Gastroesophageal sphincter (tissue), 4 donors: ENCODE results near the gene ZNF329. TPM values are rescaled to one million over a fixed set of nuclear protein-coding genes. Genes with fewer than 3 reads are reported as not detected.

Experiments used
- ATAC-seq: fragments of 150-250 bp; one replicate; pipeline ENCODE4 v1.9.1; 2016; ENCODE audit warnings: mild to moderate bottlenecking, moderate library complexity
- H3K27ac ChIP-seq, 4 donors: fragments of 200-600 bp; sonication (generic) in 3 of 4; 1 replicate in 3 of 4; 2 replicates in 1 of 4; pipeline ENCODE4 v1.5.1; 2016 to 2019
- H3K27me3 ChIP-seq: fragments of 200-600 bp; sonication (generic); one replicate; pipeline ENCODE4 v1.5.1; 2019
- H3K36me3 ChIP-seq, 2 donors: fragments of 200-600 bp; sonication (generic); one replicate each; pipeline ENCODE4 v1.5.1; 2019; ENCODE audit warnings: control low read depth in 1 of 2
- H3K4me1 ChIP-seq, 3 donors: fragments of 200-600 bp; sonication (generic); 1 replicate in 2 of 3; 2 replicates in 1 of 3; pipeline ENCODE4 v1.5.1; 2016 to 2019; ENCODE audit warnings: control low read depth in 2 of 3
- H3K4me3 ChIP-seq, 2 donors: fragments of 200-600 bp; sonication (generic); one replicate each; pipeline ENCODE4 v1.5.1; 2019; ENCODE audit warnings: mild to moderate bottlenecking in 1 of 2, moderate library complexity in 1 of 2
- H3K9me3 ChIP-seq, 3 donors: fragments of 200-600 bp; sonication (generic); one replicate each; pipeline ENCODE4 v1.5.1; 2017 to 2019; ENCODE audit warnings: control low read depth in 2 of 3
- EP300 ChIP-seq: sonication (generic); formaldehyde crosslinking; IDR thresholded peaks from one replicate; pipeline ENCODE4 v1.6.1; 2017; ENCODE audit warnings: antibody characterized with exemption, mild to moderate bottlenecking
- POLR2A ChIP-seq, 2 donors: fragments of 450-650 bp; IDR thresholded peaks; one replicate each; pipeline ENCODE4 v1.6.1; 2017; ENCODE audit warnings: antibody characterized with exemption in 2 of 2, mild to moderate bottlenecking in 2 of 2, moderate library complexity in 1 of 2
- POLR2AphosphoS5 ChIP-seq: sonication (generic); formaldehyde crosslinking; IDR thresholded peaks from one replicate; pipeline ENCODE4 v1.6.1; 2017; ENCODE audit warnings: antibody characterized with exemption
- WGBS, 2 donors: methylation state at CpG; one replicate each; pipeline ENCODE4 v1.1.5; 2018; ENCODE audit warnings: low coverage in 1 of 2; 5-methylcytosine and 5-hydroxymethylcytosine counted together
- total RNA-seq, 4 donors: library from RNA; depleted of rRNA; stranded (reverse); fragments of >200 nt; gene quantifications; one replicate each; pipeline ENCODE4 v1.1.0, GENCODE V29; 2016
- TF ChIP-seq, protein P1 (sequence below), 4 experiments: fragments of 200-600 bp in 2 of 4; fragments of 450-650 bp in 2 of 4; sonication (generic) in 1 of 4; IDR thresholded peaks; one replicate each; pipeline ENCODE4 v1.5.1; 2017 to 2019; ENCODE audit warnings: antibody characterized with exemption in 4 of 4, mild to moderate bottlenecking in 2 of 4, moderate library complexity in 2 of 4

ZNF329 gene
- total RNA-seq, 4 donors from 2014 or later: 8.4 to 14.8 (median 11.7) TPM

DNA sequence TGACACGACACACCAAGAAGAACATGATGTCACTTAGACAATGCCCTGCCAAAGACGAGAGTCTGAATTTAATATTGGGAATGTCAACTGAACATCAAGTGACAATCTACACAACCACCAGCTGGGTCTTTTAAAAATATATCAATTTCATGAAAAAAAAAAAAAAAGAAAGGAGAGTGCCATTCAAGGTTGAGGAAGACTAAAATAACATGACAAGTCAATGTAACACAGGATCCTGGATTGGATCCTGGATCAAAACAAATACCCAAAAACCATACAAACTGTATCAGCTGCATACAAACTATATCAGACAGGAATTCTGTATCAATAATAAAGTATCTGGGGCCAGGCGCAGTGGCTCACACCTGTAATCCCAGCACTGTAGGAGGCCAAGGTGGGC is 4.7 kb downstream of the ZNF329 start:
- peaks cover 0 to 58% (median 3%) of the 10 kb centered on the region in 3 donors for H3K9me3 ChIP-seq
- ATAC-seq: no peak
- TF ChIP-seq POLR2A (IDR thresholded peaks at IDR 0.05) (no peak), POLR2AphosphoS5 (no peak), EP300 (no peak)
- TF ChIP-seq, protein P1, sequence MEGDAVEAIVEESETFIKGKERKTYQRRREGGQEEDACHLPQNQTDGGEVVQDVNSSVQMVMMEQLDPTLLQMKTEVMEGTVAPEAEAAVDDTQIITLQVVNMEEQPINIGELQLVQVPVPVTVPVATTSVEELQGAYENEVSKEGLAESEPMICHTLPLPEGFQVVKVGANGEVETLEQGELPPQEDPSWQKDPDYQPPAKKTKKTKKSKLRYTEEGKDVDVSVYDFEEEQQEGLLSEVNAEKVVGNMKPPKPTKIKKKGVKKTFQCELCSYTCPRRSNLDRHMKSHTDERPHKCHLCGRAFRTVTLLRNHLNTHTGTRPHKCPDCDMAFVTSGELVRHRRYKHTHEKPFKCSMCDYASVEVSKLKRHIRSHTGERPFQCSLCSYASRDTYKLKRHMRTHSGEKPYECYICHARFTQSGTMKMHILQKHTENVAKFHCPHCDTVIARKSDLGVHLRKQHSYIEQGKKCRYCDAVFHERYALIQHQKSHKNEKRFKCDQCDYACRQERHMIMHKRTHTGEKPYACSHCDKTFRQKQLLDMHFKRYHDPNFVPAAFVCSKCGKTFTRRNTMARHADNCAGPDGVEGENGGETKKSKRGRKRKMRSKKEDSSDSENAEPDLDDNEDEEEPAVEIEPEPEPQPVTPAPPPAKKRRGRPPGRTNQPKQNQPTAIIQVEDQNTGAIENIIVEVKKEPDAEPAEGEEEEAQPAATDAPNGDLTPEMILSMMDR (IDR thresholded peaks at IDR 0.05): no peak
- no peak overlapping the region for H3K4me3 ChIP-seq
- 95 to 100% methylated on average over 2 of the region's 3 CpGs for WGBS, 2 donors
- H3K36me3 ChIP-seq: peaks cover 6 to 45% of the 10 kb centered on the region in 2 donors
- H3K27ac ChIP-seq: no peak overlapping the region
- no peaks in the 10 kb centered on the region for H3K27me3 ChIP-seq
- H3K4me1 ChIP-seq: peaks cover 0 to 19% (median 4%) of the 10 kb centered on the region in 3 donors

DNA sequence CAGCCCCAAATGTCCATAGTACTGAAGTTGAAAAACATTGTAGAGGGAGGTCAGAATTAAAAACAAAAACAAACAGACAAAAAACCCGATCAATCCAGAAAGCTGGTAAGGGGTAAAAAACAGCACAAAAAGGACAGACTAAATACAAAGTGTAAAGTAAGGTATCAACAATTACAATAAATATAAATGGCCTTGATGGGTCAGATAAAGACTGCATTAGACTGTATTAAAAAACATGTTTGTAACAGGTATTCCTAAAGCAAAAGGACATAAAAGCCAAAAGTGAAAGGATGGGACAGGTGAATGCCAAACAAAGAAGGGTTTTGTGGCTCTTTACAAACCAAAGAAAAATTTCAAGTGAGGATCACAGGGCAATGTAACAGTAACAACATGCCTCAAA is 16.3 kb downstream of the ZNF329 start:
- Histone ChIP-seq H3K27ac (no peak overlapping the region), H3K36me3 (peaks cover under 1 to 100% of the 10 kb centered on the region in 2 donors), H3K4me3 (no peak overlapping the region), H3K9me3 (peaks cover under 1 to 100% (median 12%) of the 10 kb centered on the region in 3 donors), H3K27me3 (no peaks in the 10 kb centered on the region), H3K4me1 (no peaks in the 10 kb centered on the region)
- TF ChIP-seq, protein P1 (IDR thresholded peaks at IDR 0.05): no peak
- TF ChIP-seq EP300 (no peak), POLR2AphosphoS5 (no peak), POLR2A (IDR thresholded peaks at IDR 0.05) (no peak)
- ATAC-seq: no peak
- WGBS, 2 donors: 86 to 100% methylated on average over 1 of the region's 1 CpG

DNA sequence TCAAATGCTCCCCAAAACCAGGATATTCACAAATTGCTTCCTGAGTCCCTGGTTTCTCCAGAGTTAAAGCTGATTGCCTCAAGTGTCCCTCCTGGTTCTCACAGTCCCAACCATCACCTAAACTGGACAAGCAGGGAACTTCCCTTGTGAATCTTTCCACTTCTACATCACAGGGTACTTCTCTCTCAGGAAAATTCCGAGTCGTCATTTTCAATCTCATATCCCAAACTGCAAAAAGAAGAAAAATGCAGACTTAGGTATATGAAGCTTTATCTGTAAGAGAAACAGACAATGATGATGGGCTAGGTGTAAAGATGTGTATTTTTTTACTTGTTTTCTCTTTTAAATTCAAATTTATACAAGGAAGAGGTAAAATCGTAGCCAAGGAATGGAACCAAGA is 21.3 kb downstream of the ZNF329 start:
- Histone ChIP-seq H3K9me3 (peaks cover 9 to 100% (median 38%) of the 10 kb centered on the region in 3 donors), H3K36me3 (peaks cover 7 to 81% of the 10 kb centered on the region in 2 donors), H3K27me3 (no peaks in the 10 kb centered on the region), H3K4me3 (no peak overlapping the region), H3K4me1 (no peaks in the 10 kb centered on the region), H3K27ac (no peak overlapping the region)
- 97 to 100% methylated on average over 1 to 3 of the region's 3 CpGs for WGBS, 2 donors
- TF ChIP-seq POLR2A (IDR thresholded peaks at IDR 0.05) (no peak), EP300 (no peak), POLR2AphosphoS5 (no peak)
- TF ChIP-seq, protein P1 (IDR thresholded peaks at IDR 0.05): no peak
- ATAC-seq: no peak

DNA sequence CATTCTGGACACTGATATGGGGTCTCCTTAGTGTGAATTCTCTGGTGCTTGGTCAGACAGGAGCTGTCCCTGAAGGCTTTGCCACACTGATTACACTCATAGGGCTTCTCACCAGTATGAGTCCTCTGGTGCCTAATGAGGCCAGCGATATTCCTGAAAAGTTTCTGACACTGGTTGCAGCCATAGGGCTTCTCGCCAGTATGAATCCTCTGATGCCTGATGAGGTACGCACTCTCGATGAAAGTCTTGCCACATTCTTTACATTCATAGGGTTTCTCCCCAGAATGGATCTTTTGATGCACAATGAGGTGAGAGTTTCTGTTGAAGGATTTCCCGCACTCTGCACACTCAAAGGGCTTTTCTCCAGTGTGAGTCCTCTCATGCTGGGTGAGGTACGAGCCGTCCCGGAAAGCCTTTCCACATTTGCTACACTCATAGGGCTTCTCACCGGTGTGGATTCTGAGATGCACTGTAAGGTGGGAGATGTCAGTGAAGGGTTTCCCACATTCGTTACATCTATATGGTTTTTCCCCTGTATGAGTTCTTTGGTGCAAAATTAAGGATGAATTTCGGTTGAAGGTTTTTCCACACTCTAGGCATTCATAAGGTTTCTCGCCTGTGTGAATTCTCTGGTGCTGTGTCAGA is 22.4 kb downstream of the ZNF329 start:
- no peaks in the 10 kb centered on the region for H3K4me1 ChIP-seq
- TF ChIP-seq EP300 (no peak), POLR2A (IDR thresholded peaks at IDR 0.05) (no peak), POLR2AphosphoS5 (no peak)
- TF ChIP-seq, protein P1 (IDR thresholded peaks at IDR 0.05): no peak
- H3K9me3 ChIP-seq: peaks cover 9 to 100% (median 37%) of the 10 kb centered on the region in 3 donors
- peaks cover 7 to 70% of the 10 kb centered on the region in 2 donors for H3K36me3 ChIP-seq
- ATAC-seq: no peak
- no peak overlapping the region for H3K4me3 ChIP-seq
- 92 to 100% methylated on average over 7 to 12 of the region's 12 CpGs for WGBS, 2 donors
- no peaks in the 10 kb centered on the region for H3K27me3 ChIP-seq
- H3K27ac ChIP-seq: no peak overlapping the region

DNA sequence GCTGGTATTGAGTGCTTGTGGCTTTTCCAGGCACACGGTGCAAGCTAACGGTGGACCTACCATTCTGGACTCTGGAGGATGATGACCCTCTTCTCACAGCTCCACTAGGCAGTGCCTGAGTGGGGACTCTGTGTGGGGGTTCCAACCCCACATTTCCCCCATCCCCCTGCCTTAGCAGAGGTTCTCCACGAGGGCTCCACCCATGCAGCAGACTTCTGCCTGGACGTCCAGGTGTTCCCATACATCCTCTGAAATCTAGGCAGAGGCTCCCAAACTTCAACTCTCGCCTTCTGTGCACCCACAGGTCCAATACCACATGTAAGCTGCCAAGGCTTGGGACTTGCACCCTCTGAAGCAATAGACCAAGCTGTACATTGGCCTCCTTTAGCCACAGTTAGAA is 27.2 kb downstream of the ZNF329 start:
- Histone ChIP-seq H3K4me3 (no peak overlapping the region), H3K9me3 (peaks cover 2 to 100% (median 26%) of the 10 kb centered on the region in 3 donors), H3K4me1 (no peaks in the 10 kb centered on the region), H3K27me3 (peaks cover 10% of the 10 kb centered on the region), H3K36me3 (peaks cover 0 to 25% of the 10 kb centered on the region in 2 donors), H3K27ac (no peak overlapping the region)
- TF ChIP-seq EP300 (no peak), POLR2AphosphoS5 (no peak), POLR2A (IDR thresholded peaks at IDR 0.05) (no peak)
- TF ChIP-seq, protein P1 (IDR thresholded peaks at IDR 0.05): no peak
- no peak for ATAC-seq
- WGBS, 2 donors: 47% methylated on average over 3 of the region's 5 CpGs; no CpG with 5 or more reads in 1 of the 2 donors
